ENCODE results near the gene PARP6.

The PARP6 gene

GRCh38 chr15:72272213-72272996, at the start of gene PARP6:
TSS of gene PARP6 (minus strand) at chr15:72272554. CDS start at chr15:72267477, 5,077 bp downstream.
- peak; percentile 96 for DNase-seq

GRCh38 chr15:72319985-72320671, 47.8 kb upstream of the PARP6 start, which contains the start of gene CELF6:
TSS of gene CELF6 (minus strand) at chr15:72320157. CDS start at chr15:72319874, 283 bp downstream.
- DNase-seq: peak; percentile 60

GRCh38 chr15:72319360-72319984, 47.1 kb upstream of the PARP6 start:
- DNase-seq: peak; percentile 7

- no peak for DNase-seq
These were observed 46.1 kb upstream of the PARP6 start for GRCh38 chr15:72318408-72318942.

- DNase-seq: no peak
These were observed 43.5 kb upstream of the PARP6 start for GRCh38 chr15:72315706-72316370.

GRCh38 chr15:72313881-72314280, 41.5 kb upstream of the PARP6 start:
- DNase-seq: no peak

GRCh38 chr15:72313448-72313840, 41.1 kb upstream of the PARP6 start:
- no peak for DNase-seq

GRCh38 chr15:72312605-72313447, 40.5 kb upstream of the PARP6 start:
- DNase-seq: peak; percentile 50

GRCh38 chr15:72307026-72307425, 34.7 kb upstream of the PARP6 start:
- DNase-seq: no peak

GRCh38 chr15:72306211-72306785, 33.9 kb upstream of the PARP6 start:
- DNase-seq: peak; percentile 21

- DNase-seq: no peak
These were observed 32.2 kb upstream of the PARP6 start for GRCh38 chr15:72304596-72304995.

- DNase-seq: no peak
These were observed 30.6 kb upstream of the PARP6 start for GRCh38 chr15:72302955-72303354.

- DNase-seq: no peak
These were observed 17.4 kb upstream of the PARP6 start for GRCh38 chr15:72289597-72290325.

- no peak for DNase-seq
These were observed 16.6 kb upstream of the PARP6 start for GRCh38 chr15:72288796-72289596.

- DNase-seq: peak; percentile 50
These were observed 13.7 kb upstream of the PARP6 start for GRCh38 chr15:72285927-72286516.

GRCh38 chr15:72285402-72285801, 13.0 kb upstream of the PARP6 start:
- no peak for DNase-seq

- no peak for DNase-seq
These were observed 12.4 kb upstream of the PARP6 start for GRCh38 chr15:72284781-72285180.

GRCh38 chr15:72281713-72282112, 9.4 kb upstream of the PARP6 start:
- DNase-seq: no peak

GRCh38 chr15:72280751-72281150, 8.4 kb upstream of the PARP6 start:
- no peak for DNase-seq

GRCh38 chr15:72278737-72279136, 6.4 kb upstream of the PARP6 start:
- DNase-seq: no peak
